K562 (cell line): ENCODE data around the gene COMMD2. TPM values are rescaled to one million over a fixed set of nuclear protein-coding genes. Genes with fewer than 3 reads are reported as not detected.

Experiments
- BDP1 ChIP-seq: IDR thresholded peaks from 3 replicates; pipeline ENCODE4 v1.6.1; 2011; ENCODE audit not compliant: insufficient read length, insufficient read depth
- CBX2 ChIP-seq: fragments of 200-600 bp; sonication (generic); IDR thresholded peaks from one replicate; pipeline ENCODE4 v1.6.1; 2012; ENCODE audit warnings: mild to moderate bottlenecking, low read length, inconsistent platforms; ENCODE audit not compliant: insufficient read depth, poor library complexity, severe bottlenecking
- ELF2 ChIP-seq: fragments of 250-450 bp; sonication (Bioruptor Pico); IDR thresholded peaks from 2 replicates; pipeline ENCODE4 v1.5.0; 2021; ENCODE audit warnings: mild to moderate bottlenecking
- NCOA1 ChIP-seq: fragments of 450-650 bp; IDR thresholded peaks from 2 replicates; pipeline ENCODE4 v1.6.1; 2016; ENCODE audit warnings: low read depth
- NFYB ChIP-seq: IDR thresholded peaks from 2 replicates; pipeline ENCODE4 v1.6.1; 2011; ENCODE audit warnings: mild to moderate bottlenecking, moderate library complexity; ENCODE audit not compliant: insufficient read length; ENCODE audit errors: extremely low read depth
- TEAD2 ChIP-seq: fragments of 450-650 bp; IDR thresholded peaks from 2 replicates; pipeline ENCODE4 v1.6.1; 2016; ENCODE audit warnings: missing genetic modification characterization, control low read depth, missing compliant biosample characterization
- ZNF436 ChIP-seq: fragments of 250-450, 450-650 bp; sonication (Bioruptor Pico); formaldehyde crosslinking; IDR thresholded peaks from 2 replicates; pipeline ENCODE4 v1.7.0; 2020; ENCODE audit warnings: mild to moderate bottlenecking
- polyA plus RNA-seq, 8 experiments: library from polyadenylated mRNA; depleted of rRNA in 4 of 8; stranded (reverse) in 5 of 8; unstranded in 3 of 8; fragments of >200 nt; fragmentation: Nextera tagmentation in 2 of 8; fragmentation: Illumina TruSeq in 1 of 8; extraction: Ambion mirVana in 2 of 8; extraction: Trizol in 1 of 8; gene quantifications; 2 replicates each; pipeline versions ENCODE4 v1.2.1 to v1.2.3, GENCODE V29; 2011 to 2014; ENCODE audit warnings: inconsistent platforms in 1 of 8, missing spikeins in 1 of 8
- total RNA-seq, 7 experiments: library from RNA; depleted of rRNA in 6 of 7; stranded (reverse); fragments of >200 nt in 6 of 7; fragmentation: Illumina TruSeq in 2 of 7; extraction: Trizol in 2 of 7; gene quantifications; 2 replicates each; pipeline versions ENCODE4 v1.2.1 to v1.2.3, GENCODE V29; 2011 to 2021; ENCODE audit warnings: low replicate concordance in 1 of 7
- TF ChIP-seq, protein P1 (sequence below): fragments of 450-650 bp; conservative IDR thresholded peaks from 2 replicates; pipeline ENCODE4 v1.6.1; 2016; ENCODE audit warnings: missing genetic modification characterization, low read depth, mild to moderate bottlenecking, missing compliant biosample characterization, moderate library complexity
- TF ChIP-seq, protein P2 (sequence below): fragments of 450-650 bp; IDR thresholded peaks from 2 replicates; pipeline ENCODE4 v1.6.1; 2016; ENCODE audit warnings: low read depth
- TF ChIP-seq, protein P3 (sequence below): fragments of 450-650 bp; IDR thresholded peaks from 2 replicates; pipeline ENCODE4 v1.6.1; 2016

The COMMD2 gene
- total and polyA plus RNA-seq, 9 of the 15 experiments (the other 6 are each of a cell fraction or from before 2014, with no cell fraction given), result 25.8 to 102 (median 41.8) TPM

DNA sequence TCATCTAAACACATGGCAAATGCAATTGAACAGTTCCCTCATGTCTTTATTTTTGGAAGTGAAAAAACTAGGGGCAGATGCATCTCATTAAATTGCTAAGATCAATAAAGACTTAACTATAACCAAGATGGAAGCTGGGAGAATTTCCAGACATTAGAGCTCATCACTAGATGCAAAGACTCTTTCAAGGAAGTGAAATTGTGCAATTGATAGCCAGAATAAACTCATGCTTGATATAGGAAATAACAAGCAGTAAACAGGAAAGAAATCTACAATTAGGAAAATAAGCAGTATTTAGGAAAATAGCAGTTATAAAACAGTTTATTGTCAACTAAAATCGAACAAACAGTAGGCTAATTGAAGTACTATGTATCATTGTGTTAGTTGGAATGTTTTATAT is 48.9 kb upstream of the COMMD2 start (continued):
- TF ChIP-seq TEAD2, result no peak
- TF ChIP-seq, protein P1, sequence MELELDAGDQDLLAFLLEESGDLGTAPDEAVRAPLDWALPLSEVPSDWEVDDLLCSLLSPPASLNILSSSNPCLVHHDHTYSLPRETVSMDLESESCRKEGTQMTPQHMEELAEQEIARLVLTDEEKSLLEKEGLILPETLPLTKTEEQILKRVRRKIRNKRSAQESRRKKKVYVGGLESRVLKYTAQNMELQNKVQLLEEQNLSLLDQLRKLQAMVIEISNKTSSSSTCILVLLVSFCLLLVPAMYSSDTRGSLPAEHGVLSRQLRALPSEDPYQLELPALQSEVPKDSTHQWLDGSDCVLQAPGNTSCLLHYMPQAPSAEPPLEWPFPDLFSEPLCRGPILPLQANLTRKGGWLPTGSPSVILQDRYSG (tag), result no peak
- TF ChIP-seq, protein P2, sequence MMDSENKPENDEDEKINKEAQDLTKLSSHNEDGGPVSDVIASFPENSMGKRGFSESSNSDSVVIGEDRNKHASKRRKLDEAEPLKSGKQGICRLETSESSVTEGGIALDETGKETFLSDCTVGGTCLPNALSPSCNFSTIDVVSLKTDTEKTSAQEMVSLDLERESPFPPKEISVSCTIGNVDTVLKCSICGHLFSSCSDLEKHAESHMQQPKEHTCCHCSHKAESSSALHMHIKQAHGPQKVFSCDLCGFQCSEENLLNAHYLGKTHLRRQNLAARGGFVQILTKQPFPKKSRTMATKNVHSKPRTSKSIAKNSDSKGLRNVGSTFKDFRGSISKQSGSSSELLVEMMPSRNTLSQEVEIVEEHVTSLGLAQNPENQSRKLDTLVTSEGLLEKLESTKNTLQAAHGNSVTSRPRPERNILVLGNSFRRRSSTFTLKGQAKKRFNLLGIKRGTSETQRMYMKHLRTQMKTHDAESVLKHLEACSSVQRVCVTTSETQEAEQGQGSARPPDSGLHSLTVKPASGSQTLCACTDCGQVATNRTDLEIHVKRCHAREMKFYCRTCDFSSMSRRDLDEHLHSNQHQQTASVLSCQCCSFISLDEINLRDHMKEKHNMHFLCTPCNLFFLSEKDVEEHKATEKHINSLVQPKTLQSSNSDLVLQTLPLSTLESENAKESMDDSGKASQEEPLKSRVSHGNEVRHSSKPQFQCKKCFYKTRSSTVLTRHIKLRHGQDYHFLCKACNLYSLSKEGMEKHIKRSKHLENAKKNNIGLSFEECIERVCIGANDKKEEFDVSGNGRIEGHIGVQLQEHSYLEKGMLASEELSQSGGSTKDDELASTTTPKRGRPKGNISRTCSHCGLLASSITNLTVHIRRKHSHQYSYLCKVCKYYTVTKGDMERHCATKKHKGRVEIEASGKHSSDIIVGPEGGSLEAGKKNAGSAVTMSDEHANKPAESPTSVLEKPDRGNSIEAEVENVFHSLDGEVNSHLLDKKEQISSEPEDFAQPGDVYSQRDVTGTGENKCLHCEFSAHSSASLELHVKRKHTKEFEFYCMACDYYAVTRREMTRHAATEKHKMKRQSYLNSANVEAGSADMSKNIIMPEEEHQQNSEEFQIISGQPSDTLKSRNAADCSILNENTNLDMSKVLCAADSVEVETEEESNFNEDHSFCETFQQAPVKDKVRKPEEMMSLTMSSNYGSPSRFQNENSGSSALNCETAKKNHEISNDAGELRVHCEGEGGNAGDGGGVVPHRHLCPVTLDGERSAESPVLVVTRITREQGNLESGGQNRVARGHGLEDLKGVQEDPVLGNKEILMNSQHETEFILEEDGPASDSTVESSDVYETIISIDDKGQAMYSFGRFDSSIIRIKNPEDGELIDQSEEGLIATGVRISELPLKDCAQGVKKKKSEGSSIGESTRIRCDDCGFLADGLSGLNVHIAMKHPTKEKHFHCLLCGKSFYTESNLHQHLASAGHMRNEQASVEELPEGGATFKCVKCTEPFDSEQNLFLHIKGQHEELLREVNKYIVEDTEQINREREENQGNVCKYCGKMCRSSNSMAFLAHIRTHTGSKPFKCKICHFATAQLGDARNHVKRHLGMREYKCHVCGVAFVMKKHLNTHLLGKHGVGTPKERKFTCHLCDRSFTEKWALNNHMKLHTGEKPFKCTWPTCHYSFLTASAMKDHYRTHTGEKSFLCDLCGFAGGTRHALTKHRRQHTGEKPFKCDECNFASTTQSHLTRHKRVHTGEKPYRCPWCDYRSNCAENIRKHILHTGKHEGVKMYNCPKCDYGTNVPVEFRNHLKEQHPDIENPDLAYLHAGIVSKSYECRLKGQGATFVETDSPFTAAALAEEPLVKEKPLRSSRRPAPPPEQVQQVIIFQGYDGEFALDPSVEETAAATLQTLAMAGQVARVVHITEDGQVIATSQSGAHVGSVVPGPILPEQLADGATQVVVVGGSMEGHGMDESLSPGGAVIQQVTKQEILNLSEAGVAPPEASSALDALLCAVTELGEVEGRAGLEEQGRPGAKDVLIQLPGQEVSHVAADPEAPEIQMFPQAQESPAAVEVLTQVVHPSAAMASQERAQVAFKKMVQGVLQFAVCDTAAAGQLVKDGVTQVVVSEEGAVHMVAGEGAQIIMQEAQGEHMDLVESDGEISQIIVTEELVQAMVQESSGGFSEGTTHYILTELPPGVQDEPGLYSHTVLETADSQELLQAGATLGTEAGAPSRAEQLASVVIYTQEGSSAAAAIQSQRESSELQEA, result no peak
- TF ChIP-seq NFYB, result no peak
- no peak for TF ChIP-seq CBX2
- no peak for TF ChIP-seq ELF2
- TF ChIP-seq NCOA1, result no peak
- TF ChIP-seq, protein P3, sequence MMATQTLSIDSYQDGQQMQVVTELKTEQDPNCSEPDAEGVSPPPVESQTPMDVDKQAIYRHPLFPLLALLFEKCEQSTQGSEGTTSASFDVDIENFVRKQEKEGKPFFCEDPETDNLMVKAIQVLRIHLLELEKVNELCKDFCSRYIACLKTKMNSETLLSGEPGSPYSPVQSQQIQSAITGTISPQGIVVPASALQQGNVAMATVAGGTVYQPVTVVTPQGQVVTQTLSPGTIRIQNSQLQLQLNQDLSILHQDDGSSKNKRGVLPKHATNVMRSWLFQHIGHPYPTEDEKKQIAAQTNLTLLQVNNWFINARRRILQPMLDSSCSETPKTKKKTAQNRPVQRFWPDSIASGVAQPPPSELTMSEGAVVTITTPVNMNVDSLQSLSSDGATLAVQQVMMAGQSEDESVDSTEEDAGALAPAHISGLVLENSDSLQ, result no peak
- TF ChIP-seq BDP1, result no peak
- no peak for TF ChIP-seq ZNF436 (CRISPR knock-in tag)
